ENCODE measurements around the gene FSTL1. TPM values are rescaled to one million over a fixed set of nuclear protein-coding genes. Genes with fewer than 3 reads are reported as not detected.

Gene FSTL1
- total RNA-seq, 1 experiment from 2014 or later: 20.7 TPM

DNA sequence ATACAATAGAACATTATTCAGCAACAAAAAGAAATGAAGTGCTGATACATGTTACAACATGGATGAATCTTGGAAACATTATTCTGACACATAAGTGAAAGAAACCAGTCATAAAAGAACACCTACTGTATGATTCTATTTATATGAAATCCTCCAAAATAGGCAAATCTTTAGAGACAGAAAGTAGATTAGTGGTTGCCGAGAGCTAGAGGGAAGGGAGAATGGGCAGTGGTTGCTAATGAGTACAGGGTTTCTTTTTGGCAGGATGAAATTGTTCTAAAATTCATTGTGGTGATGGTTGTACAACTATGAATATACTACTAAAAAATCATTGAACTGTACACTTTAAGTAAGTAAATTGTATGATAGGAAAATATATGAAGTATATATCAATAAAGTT is 95.3 kb downstream of the FSTL1 start:
- RAD21 ChIA-PET (ENCODE audit: low non-redundant PET in 1 of 2, low total read pairs in 2 of 2, uncharacterized antibody in 2 of 2, unreplicated experiment in 2 of 2): no interaction called here
- no peaks in the 10 kb centered on the region for H4K20me1 ChIP-seq (ENCODE audit: insufficient read depth)
- CTCF ChIA-PET: no interaction called here
- H2AFZ ChIP-seq (ENCODE audit: low read depth, low read length, poor library complexity, severe bottlenecking): no peak overlapping the region
- H3K9me3 ChIP-seq (ENCODE audit: control insufficient read depth in 1 of 2, insufficient read depth in 1 of 2, low read depth in 1 of 2, low read length in 2 of 2): no peaks in the 10 kb centered on the region
- no TSS peak for BruUV-seq (replicated peaks)
- H3K9ac ChIP-seq (ENCODE audit: low read length): no peak overlapping the region
- DNase-seq (ENCODE audit: low read depth, low spot score) (no peak), ATAC-seq (no peak)
- TF ChIP-seq, protein P1, sequence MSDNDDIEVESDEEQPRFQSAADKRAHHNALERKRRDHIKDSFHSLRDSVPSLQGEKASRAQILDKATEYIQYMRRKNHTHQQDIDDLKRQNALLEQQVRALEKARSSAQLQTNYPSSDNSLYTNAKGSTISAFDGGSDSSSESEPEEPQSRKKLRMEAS (IDR thresholded peaks at IDR 0.05): no peak
- TF ChIP-seq POLR2AphosphoS5 (IDR thresholded peaks at IDR 0.05; ENCODE audit: low read depth, low read length): no peak
- no peak for TF ChIP-seq SRF (IDR thresholded peaks at IDR 0.05; ENCODE audit: low read depth)
- no peak overlapping the region for H3K4me2 ChIP-seq (ENCODE audit: low read length)
- no peaks in the 10 kb centered on the region for H3K79me2 ChIP-seq (ENCODE audit: insufficient read depth, low read length)
- no peak overlapping the region for H3K4me3 ChIP-seq (replicated peaks in 1 of 2; ENCODE audit: low read depth in 1 of 2, low read length in 2 of 2)
- no peak overlapping the region for H3K27ac ChIP-seq (ENCODE audit: low read depth, low read length)
- intact Hi-C loops (cut with micrococcal nuclease): no loop called here
- peaks cover 7 to 8% of the 10 kb centered on the region in 2 experiments for H3K4me1 ChIP-seq (ENCODE audit: control insufficient read depth in 1 of 2, insufficient read depth in 2 of 2, low read length in 2 of 2)
- H3K27me3 ChIP-seq (ENCODE audit: insufficient read depth, low read length): no peaks in the 10 kb centered on the region
- POLR2A ChIA-PET: no interaction called here
- no peaks in the 10 kb centered on the region for H3K9me2 ChIP-seq (ENCODE audit: insufficient read depth)
- no peaks in the 10 kb centered on the region for H3K36me3 ChIP-seq (ENCODE audit: control insufficient read depth in 1 of 2, insufficient read depth in 2 of 2, low read length in 2 of 2)

DNA sequence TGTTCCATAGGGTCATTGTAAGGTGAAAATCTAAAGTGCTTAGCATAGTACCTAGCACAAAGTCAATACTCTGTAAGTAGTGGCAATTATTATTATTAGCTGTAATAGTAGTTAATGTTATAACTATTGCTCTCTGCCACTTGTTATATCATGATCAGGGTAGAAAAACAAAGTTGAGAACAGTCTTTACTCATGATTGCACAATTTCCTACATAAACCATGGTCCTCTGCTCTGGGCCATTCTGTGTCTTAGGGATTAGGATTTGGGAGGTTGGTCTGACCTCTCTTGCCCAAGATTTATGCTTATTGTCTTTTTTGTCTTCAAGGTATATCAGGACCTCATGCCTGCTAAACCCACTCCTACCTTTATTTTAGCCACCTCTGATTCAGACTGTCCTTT is 97.3 kb downstream of the FSTL1 start:
- Histone ChIP-seq H3K36me3 (ENCODE audit: control insufficient read depth in 1 of 2, insufficient read depth in 2 of 2, low read length in 2 of 2) (no peaks in the 10 kb centered on the region), H3K9ac (ENCODE audit: low read length) (no peak overlapping the region), H3K27ac (ENCODE audit: low read depth, low read length) (no peak overlapping the region), H3K79me2 (ENCODE audit: insufficient read depth, low read length) (peaks cover 5% of the 10 kb centered on the region), H3K4me3 (replicated peaks in 1 of 2; ENCODE audit: low read depth in 1 of 2, low read length in 2 of 2) (no peak overlapping the region), H3K9me3 (ENCODE audit: control insufficient read depth in 1 of 2, insufficient read depth in 1 of 2, low read depth in 1 of 2, low read length in 2 of 2) (no peaks in the 10 kb centered on the region), H2AFZ (ENCODE audit: low read depth, low read length, poor library complexity, severe bottlenecking) (no peak overlapping the region), H3K4me1 (ENCODE audit: control insufficient read depth in 1 of 2, insufficient read depth in 2 of 2, low read length in 2 of 2) (peaks cover 7 to 19% of the 10 kb centered on the region in 2 experiments), H3K9me2 (ENCODE audit: insufficient read depth) (no peaks in the 10 kb centered on the region), H3K4me2 (ENCODE audit: low read length) (no peak overlapping the region), H3K27me3 (ENCODE audit: insufficient read depth, low read length) (no peaks in the 10 kb centered on the region), H4K20me1 (ENCODE audit: insufficient read depth) (no peaks in the 10 kb centered on the region)
- no TSS peak for BruUV-seq (replicated peaks)
- no peak for DNase-seq (ENCODE audit: low read depth, low spot score)
- ATAC-seq: no peak
- ChIA-PET RAD21 (ENCODE audit: low non-redundant PET in 1 of 2, low total read pairs in 2 of 2, uncharacterized antibody in 2 of 2, unreplicated experiment in 2 of 2) (no interaction called here), POLR2A (no interaction called here), CTCF (no interaction called here)
- TF ChIP-seq EZH2phosphoT487 (IDR thresholded peaks at IDR 0.05; ENCODE audit: borderline replicate concordance): no peak
- intact Hi-C loops (cut with micrococcal nuclease): no loop called here

All from HCT116 (cell line).